ENCODE data around the gene PCDHAC1.
"Not testable (repeated sequence)": the region's sequence is repeated elsewhere in the genome, so short reads cannot be mapped to it uniquely, and the experiment has no call there.

Gene PCDHAC1

DNA sequence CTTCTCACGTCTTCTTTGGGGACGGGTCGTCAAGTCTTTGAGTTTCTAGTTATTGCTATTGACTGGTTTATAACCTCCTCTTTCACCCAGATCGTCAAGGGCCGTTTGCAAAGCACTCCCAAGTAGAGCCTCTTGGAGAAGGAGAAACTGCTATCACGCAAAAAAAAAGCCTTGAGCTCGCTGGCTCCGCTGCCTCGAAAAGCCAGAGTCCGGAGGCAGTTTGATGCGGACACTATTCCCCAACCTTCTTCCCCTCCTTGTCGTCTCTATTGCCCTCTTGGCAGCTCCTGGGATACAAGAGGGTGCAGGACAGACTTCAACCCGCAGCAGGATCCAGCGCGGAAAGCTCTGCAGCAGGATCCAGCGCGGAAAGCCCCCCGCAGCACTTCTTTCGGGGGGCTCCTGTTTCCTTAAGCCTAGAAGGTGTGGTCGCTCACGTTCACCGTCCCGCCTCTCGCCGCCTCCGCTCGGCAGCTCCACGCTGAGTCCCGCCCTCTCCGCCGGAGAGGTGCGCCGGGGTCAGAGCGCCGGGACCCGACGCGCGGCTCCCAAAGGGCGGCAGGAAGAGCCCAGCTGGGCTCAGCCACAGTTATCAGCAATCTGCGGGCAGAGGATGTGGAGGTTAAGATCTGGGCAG lies at the start of gene PCDHAC1:
TSS of gene PCDHAC1 (plus strand) at position 494 of the 637 bp plus-strand sequence. CDS start 594 bp downstream, outside the sequence.
- no peak for DNase-seq

DNA sequence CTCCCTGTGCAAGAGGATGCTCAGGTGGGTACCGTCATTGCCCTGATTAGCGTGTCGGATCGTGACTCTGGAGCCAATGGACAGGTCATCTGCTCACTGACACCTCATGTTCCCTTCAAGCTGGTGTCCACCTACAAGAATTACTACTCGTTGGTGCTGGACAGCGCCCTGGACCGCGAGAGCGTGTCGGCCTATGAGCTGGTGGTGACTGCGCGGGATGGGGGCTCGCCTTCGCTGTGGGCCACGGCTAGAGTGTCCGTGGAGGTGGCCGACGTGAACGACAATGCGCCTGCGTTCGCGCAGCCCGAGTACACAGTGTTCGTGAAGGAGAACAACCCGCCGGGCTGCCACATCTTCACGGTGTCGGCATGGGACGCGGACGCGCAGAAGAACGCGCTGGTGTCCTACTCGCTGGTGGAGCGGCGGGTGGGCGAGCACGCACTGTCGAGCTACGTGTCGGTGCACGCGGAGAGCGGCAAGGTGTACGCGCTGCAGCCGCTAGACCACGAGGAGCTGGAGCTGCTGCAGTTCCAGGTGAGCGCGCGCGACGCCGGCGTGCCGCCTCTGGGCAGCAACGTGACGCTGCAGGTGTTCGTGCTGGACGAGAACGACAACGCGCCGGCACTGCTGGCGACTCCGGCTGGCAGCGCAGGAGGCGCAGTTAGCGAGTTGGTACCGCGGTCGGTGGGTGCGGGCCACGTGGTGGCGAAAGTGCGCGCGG lies 49.4 kb upstream of the PCDHAC1 start:
- not testable (repeated sequence) for DNase-seq

- DNase-seq, result no peak
Observed at GRCh38 chr5:140877262-140877581, 48.9 kb upstream of the PCDHAC1 start.

DNA sequence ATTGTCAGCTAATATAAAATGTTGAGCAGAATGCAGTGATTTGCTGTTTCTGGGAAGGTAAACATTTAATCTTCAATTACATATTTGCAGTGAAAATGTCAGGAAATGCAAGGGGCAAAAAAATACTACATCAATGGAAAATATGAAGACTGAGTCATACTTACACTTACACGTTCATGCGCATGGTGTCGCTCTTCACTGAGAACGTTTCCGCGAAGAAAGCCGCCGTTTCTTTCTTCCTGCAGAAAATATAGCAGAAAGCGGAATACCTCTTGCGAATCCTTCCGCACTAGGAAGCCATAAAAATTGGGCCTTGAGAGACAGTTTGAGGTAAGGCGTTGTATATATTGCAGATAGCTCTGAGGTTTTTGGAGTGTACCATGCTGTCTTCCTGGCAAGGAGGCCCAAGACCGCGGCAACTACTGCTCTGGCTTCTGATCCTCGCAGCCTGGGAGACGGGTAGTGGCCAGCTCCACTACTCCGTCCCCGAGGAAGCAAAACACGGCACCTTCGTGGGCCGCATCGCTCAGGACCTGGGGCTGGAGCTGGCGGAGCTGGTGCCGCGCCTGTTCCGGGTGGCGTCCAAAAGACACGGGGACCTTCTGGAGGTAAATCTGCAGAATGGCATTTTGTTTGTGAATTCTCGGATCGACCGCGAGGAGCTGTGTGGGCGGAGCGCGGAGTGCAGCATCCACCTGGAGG lies 44.1 kb upstream of the PCDHAC1 start, which contains the start of gene PCDHA13:
TSS of gene PCDHA13 (plus strand) at position 236 of the 702 bp plus-strand sequence. CDS start at position 381, 145 bp downstream.
- peak; percentile 58 for DNase-seq

DNA sequence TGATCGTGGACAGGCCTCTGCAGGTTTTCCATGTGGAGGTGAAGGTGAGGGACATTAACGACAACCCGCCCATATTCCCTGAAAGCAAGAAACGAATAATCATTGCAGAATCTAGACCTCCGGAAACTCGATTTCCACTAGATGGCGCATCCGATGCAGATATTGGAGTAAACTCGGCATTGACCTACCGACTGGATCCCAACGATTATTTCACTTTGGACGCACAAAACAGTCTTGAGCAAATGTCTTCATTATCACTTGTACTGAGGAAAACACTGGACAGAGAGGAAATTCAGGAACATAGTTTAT lies 43.6 kb upstream of the PCDHAC1 start:
- DNase-seq, result peak; percentile 58

DNA sequence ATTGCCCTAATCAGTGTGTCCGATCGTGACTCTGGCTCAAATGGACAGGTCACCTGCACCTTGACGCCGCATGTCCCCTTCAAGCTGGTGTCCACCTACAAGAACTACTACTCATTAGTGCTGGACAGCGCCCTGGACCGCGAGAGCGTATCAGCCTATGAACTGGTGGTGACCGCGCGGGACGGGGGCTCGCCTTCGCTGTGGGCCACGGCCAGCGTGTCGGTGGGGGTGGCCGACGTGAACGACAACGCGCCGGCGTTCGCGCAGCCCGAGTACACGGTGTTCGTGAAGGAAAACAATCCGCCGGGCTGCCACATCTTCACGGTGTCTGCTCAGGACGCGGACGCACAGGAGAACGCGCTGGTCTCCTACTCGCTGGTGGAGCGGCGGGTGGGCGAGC lies 42.7 kb upstream of the PCDHAC1 start:
- no peak for DNase-seq

- no peak for DNase-seq
Observed at GRCh38 chr5:140883927-140884697, 42.0 kb upstream of the PCDHAC1 start.

DNA sequence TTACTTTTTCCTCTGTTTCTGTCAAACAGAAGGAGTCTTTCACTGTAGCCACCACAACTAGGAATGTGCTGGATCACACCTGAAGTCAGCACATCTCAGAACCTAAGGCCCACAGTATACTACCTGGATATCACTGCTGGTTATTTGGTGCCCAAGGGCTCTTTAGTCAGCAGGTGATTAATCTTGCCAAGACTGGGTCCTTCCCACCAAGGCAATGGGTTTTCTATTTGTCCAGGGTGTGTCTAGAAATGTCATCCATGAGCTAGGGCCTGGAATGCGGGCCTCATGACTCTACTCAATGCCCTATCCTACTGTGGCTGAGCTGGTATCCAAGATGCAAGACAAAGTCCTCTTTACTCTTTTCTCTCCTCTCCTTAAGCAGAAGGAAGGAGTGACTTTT lies 9.8 kb upstream of the PCDHAC1 start:
- DNase-seq, result no peak

DNA sequence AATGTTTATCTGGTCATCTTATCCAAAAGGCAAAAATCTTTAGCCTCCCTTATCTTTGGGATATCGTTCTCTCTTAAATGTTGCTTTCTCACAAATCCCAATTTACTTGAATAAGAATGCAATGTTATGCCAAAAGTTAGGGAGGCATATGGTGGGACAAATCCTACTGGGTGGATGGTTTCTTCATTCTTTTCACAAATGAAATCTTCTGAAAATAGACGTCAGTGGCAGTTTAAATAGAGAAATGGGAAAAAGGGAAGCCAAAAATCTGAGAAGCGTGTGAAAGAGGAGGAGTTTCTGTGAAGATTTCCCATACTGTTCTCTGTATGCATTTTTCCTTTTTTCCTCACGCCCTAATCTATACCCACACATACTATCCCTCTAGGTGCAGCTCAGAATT lies 2.5 kb upstream of the PCDHAC1 start:
- DNase-seq, result no peak

DNA sequence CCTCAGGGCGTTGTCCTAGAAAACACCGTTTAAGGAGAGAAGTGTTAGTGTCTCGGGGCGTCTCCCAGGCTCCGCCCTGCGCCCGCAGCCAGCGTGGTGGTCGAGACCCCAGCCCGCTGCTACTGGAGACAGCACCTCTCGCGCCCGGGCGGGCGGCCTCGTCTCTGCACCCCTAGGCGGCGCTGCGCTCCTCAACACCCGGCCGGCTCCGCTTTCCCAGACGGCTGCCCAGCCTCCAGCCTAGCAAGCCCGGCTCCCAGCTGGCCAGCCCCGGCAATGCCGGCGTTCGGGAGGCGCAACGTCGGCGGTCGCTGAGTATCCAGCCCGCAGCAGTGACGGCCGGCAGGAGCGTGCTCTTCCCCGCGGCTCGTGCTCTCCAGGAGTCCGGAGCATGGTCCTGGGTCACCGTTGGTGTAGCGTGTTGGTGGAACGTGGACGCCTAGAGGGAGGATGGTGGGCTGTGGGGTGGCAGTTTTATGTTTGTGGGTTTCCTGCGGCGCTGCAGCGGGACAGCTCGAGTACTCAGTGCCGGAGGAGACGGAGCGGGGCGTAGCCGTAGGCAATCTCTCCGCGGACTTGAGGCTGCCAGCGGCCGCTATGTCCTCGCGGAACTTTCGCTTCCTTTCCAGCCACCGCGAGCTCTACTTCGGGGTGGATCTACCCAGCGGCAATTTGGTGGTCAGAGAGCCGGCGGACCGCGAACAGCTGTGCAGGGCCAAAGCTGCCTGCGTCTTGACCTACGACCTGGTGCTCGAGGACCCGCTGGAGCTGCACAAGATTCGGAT lies 536 bp downstream of the PCDHAC1 start:
- peak; percentile 98 for DNase-seq

DNA sequence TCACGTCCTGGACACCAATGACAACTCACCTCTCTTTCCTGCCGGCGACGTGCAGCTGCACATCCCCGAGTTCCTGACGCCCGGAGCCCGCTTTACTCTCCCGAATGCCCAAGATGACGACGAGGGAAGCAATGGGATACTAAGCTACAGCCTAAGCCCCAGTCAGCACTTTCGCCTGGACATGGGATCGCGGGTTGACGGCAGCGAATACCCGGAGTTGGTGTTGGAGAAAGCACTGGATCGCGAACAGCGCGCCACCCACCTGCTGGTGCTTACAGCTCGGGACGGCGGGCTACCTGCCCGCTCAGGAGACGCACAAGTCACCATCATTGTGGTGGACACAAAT lies 1.1 kb downstream of the PCDHAC1 start:
- DNase-seq, result peak; percentile 72

GRCh38 chr5:140934964-140935606 lies 9.0 kb downstream of the PCDHAC1 start:
- no peak for DNase-seq

DNA sequence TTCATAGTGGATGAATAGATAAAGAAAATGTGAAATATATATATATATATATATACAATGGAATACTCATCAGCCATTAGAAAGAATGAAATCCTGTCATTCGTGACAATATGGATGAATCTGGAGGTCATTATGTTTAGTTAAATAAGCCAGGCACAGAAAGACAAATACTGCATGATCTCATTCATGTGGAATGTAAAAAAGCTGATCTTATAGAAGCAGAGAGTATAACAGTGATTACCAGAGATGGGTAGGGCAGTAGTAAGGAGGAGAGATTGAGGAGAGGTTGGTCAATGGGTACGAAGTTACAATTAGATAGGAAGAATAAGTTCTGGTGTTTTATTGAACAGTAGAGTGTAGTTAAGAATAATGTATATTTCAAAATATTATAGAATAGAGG lies 20.5 kb downstream of the PCDHAC1 start:
- no peak for DNase-seq

- no peak for DNase-seq
Observed at GRCh38 chr5:140951636-140952035, 25.5 kb downstream of the PCDHAC1 start.

- DNase-seq, result no peak
Observed at GRCh38 chr5:140953234-140953633, 27.1 kb downstream of the PCDHAC1 start.

GRCh38 chr5:140962190-140962589 lies 36.1 kb downstream of the PCDHAC1 start:
- no peak for DNase-seq

- DNase-seq, result no peak
Observed at GRCh38 chr5:140964356-140964755, 38.3 kb downstream of the PCDHAC1 start.

GRCh38 chr5:140965905-140966292 lies 39.8 kb downstream of the PCDHAC1 start:
- DNase-seq, result no peak

DNA sequence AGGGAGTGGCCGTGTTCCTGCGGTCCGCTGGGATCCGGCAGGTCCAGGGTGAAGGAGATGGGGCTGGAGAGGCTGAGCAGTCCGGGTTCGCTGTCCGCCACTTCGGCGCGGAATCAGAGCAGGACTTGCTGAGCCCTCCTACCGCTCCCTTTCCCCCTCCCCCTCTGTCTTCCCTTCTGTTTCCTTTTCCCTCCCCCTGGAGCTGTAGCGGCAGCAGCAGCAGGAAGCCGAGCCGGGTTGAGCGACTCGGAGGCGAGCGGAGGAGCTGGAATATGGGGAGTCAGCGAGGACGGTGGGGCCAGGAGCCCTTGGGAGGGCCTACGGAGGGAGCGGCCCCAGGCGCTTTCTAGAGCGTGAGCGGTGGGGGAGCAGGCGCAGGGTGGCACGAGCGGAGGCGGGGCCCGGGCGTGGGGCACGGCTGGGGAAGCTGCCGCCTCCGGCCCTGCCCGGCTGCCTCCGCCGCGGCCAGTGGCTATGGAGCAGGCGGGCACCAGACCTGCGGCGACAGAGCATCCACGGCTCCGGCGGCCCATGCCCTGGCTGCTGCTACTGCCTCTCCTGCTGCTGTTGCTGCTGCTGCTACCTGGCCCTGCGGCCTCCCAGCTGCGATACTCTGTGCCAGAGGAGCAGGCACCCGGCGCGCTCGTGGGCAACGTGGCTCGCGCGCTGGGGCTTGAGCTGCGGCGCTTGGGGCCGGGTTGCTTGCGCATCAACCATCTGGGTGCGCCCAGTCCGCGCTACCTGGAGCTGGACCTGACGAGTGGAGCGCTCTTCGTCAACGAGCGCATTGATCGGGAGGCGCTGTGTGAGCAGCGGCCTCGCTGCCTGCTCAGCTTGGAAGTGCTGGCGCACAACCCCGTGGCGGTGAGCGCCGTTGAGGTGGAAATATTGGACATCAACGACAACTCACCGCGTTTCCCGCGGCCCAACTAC lies 40.5 kb downstream of the PCDHAC1 start, which contains the start of gene PCDHAC2:
TSS of gene PCDHAC2 (plus strand) at position 184 of the 933 bp plus-strand sequence. CDS start at position 475, 291 bp downstream.
- DNase-seq, result peak; percentile 91

- peak; percentile 54 for DNase-seq
Observed at GRCh38 chr5:140967226-140967893, 41.3 kb downstream of the PCDHAC1 start.
